Peyer's patch (tissue), 4 donors: ENCODE results near the gene SLC4A8.
"Not testable (repeated sequence)": the region's sequence is repeated elsewhere in the genome, so short reads cannot be mapped to it uniquely, and the experiment has no call there.

Experiments used
- CTCF ChIP-seq, 6 experiments: fragments of 450-650 bp in 4 of 6; fragments of 200-600 bp in 2 of 6; sonication (generic) in 1 of 6; IDR thresholded peaks; one replicate each; pipeline ENCODE4 v1.5.1; 2017 to 2019; ENCODE audit warnings: antibody characterized with exemption in 6 of 6, mild to moderate bottlenecking in 3 of 6, moderate library complexity in 1 of 6
- POLR2A ChIP-seq, 2 donors: fragments of 450-650 bp; IDR thresholded peaks; one replicate each; pipeline ENCODE4 v1.5.1; 2017; ENCODE audit warnings: antibody characterized with exemption in 2 of 2, mild to moderate bottlenecking in 2 of 2, moderate library complexity in 2 of 2

- not testable (repeated sequence) for TF ChIP-seq CTCF, POLR2A (IDR thresholded peaks at IDR 0.05)
Observed at GRCh38 chr12:51515037-51515436, 90.4 kb downstream of the SLC4A8 start.
